ENCODE measurements around the gene APMAP. TPM values are rescaled to one million over a fixed set of nuclear protein-coding genes. Genes with fewer than 3 reads are reported as not detected.

Gene APMAP
- total RNA-seq, 1 donor from 2014 or later, result 48.8 TPM

DNA sequence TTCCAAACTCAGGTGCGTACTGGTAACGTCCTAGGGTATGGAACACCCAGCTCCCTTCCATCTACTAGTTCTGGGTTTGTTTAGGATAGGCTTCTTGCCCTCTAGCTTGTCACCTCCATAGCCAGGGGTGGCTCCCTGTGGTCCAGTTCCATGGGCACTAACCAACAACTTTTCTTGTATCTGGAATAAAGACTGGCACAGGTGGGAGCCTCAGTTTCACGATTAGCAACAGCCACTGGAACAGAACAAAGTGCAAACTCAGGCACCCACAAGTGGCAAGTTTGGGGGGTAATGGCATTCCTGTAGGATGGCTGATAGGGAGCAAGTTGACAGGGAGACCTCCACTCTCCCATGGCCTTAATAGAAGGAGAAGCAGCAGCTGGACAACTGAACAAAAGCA, 5.6 kb upstream of the APMAP start:
- Mint-ChIP-seq H3K9me3 (no peaks in the 10 kb centered on the region), H3K4me1 (ENCODE audit: low read depth) (peaks cover 19% of the 10 kb centered on the region), H3K27ac (no peak overlapping the region), H3K4me3 (ENCODE audit: low read depth) (no peak overlapping the region), H3K27me3 (ENCODE audit: low read depth) (peaks cover 32% of the 10 kb centered on the region), H3K36me3 (ENCODE audit: low read depth) (no peaks in the 10 kb centered on the region)
- intact Hi-C loops (cut with micrococcal nuclease), result loop anchor here (10.0 kb wide), 1 partner anchor 297 kb away; no protein-coding TSS in a partner anchor
- DNase-seq (ENCODE audit: low spot score), result no peak

DNA sequence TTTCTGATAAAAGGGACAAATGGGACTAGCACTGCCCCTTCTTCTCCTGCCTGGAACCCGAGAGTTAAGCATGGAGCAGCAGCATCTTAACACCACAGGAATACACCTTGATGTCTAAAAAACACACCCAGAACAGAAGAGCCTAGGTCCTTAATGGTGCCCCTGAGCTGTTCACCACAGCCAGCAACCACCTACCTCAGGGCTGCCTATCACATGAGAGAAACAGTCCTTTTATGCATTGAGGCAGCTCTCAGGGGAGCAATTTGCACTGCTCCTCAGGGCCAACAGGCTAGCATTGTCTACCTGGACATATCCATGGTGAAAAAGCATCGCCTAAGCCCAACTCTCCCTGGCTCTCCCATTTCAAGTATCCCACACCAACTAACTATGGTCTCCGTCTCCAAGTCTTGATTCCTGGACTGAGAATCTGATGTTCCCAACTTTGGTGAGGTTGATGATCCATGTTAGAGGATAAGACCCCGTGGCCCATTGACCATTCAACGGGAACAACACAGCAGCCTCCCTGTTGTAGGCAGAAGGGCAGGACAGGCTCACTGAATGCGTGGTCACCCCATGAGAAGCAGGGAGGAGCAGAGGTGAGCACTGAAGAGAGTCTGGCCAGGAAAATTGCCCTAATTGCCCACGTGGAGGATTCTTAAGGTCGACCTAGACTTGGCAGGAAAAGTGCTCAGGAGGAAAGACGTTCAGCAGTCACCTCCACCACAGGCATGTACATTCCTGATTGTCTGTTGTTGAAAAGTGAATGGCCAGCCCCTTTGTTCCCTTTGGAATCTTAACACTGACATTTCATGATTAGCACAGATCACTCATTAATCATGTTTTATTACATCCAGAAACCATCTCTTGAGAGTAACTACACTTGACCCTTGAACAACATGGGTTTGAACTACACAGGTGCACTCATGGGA, 4.2 kb upstream of the APMAP start:
- intact Hi-C loops (cut with micrococcal nuclease), result loop anchor here (10.0 kb wide), 1 partner anchor 298 kb away; no protein-coding TSS in a partner anchor
- Mint-ChIP-seq H3K27me3 (ENCODE audit: low read depth) (peaks cover 32% of the 10 kb centered on the region), H3K9me3 (no peaks in the 10 kb centered on the region), H3K36me3 (ENCODE audit: low read depth) (peaks cover 3% of the 10 kb centered on the region), H3K4me3 (ENCODE audit: low read depth) (no peak overlapping the region), H3K27ac (no peak overlapping the region), H3K4me1 (ENCODE audit: low read depth) (peaks cover 23% of the 10 kb centered on the region)
- DNase-seq (ENCODE audit: low spot score), result no peak

DNA sequence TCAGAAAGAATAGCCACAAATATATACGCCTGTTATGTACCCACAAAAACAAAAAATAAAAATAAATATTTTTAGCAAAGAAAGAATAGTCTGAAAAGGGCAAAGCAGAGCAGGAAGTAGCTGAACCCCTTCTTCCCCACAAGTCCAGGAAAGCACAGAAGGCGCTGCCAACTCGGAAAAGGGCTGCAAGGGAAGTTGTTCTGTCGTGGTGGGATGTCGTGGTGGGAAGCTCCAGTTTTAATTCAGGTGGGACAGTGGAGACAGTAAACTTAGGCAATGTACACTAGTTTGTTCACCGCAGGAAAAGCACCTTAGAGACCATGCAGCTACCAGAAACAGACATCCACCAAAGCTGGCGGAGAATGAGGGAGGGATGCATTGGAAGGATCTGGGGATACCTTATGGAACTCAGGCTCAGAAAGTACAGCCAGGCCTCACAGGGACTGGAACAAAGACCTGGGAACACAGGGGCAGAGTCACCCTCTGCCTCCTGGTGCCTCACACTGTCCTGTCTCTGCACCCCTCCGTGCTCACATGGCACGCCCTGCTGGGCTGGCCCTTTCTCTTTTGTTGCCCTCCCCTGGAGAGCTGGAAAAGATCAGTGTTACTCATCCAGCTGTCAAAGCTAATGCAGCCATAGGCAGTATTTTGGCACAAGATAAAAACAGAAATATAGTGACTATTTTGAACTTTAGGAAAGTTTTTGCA, 3.3 kb upstream of the APMAP start:
- H3K4me1 Mint-ChIP-seq (ENCODE audit: low read depth), result peaks cover 32% of the 10 kb centered on the region
- peaks cover 32% of the 10 kb centered on the region for H3K27me3 Mint-ChIP-seq (ENCODE audit: low read depth)
- peaks cover 8% of the 10 kb centered on the region for H3K36me3 Mint-ChIP-seq (ENCODE audit: low read depth)
- H3K27ac Mint-ChIP-seq, result no peak overlapping the region
- no peak overlapping the region for H3K4me3 Mint-ChIP-seq (ENCODE audit: low read depth)
- intact Hi-C loops (cut with micrococcal nuclease), result loop anchor here (1.0 to 10.0 kb wide), 3 partner anchors 69 to 299 kb away; no protein-coding TSS in a partner anchor
- DNase-seq (ENCODE audit: low spot score), result no peak
- H3K9me3 Mint-ChIP-seq, result no peaks in the 10 kb centered on the region

DNA sequence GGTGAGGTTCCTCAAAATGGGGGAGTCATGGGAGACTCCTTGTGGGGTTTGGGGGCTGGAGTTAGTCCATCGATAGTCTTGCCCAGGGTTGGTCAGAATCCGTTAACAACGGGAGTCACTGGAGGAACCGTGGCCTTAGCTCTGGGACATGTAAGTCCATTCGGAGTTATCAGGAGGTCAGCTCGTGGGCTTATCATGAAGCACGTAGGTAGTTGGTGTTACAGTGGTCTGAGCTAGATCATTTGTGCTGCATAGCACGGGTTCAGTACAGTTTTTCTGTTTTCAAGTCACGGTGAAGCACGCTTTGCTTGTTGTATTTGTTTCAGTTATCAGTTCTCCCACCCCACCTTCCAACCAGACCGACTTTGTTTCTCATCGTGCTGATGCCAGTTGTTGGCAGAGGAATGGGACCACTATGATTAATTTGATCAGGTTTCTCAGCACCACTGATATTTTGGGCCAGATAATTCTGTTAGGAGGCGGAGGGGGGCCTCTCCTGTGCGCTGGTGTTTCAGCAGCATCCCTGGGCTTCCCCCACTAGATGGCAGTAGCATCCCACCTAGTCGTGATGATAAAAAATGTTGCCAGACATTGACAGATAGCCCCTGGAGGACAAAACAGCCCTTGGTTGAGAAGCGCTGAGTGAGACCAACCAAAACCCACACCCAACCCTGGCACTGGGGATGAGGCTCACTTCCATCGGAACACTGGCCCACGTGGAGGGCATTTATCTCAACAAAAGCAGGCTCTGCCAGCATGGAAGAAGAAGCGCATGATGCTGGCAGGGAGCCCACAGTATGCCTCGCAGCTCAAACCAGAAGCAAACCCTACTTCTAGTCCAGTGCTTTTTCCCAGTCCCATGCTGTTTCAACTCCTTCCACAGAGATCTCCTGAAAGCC, 2.2 kb upstream of the APMAP start:
- Mint-ChIP-seq H3K27me3 (ENCODE audit: low read depth) (peaks cover 28% of the 10 kb centered on the region), H3K4me1 (ENCODE audit: low read depth) (peaks cover 39% of the 10 kb centered on the region), H3K9me3 (no peaks in the 10 kb centered on the region), H3K4me3 (ENCODE audit: low read depth) (no peak overlapping the region), H3K36me3 (ENCODE audit: low read depth) (peaks cover 17% of the 10 kb centered on the region), H3K27ac (no peak overlapping the region)
- peak; percentile 71 for DNase-seq (ENCODE audit: low spot score)
- intact Hi-C loops (cut with micrococcal nuclease), result loop anchor here (1.0 to 10.0 kb wide), 7 partner anchors 71 to 628 kb away; partner anchors contain the start of genes ENTPD6, GINS1, NANP and PYGB

DNA sequence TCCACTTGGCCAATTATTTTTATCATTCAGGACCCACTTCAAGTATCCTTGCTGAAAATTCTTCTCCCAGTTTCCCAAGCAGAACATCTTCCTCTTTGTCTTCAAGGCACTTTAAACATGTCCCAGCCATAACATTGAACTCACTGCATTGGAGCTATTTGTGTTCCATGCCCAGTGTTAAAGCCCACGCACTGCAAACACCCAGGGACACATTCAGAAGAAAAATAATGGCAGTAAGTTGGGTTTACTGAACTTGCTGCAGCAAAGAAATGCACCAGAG, 1.6 kb upstream of the APMAP start:
- H3K4me1 Mint-ChIP-seq (ENCODE audit: low read depth), result peaks cover 42% of the 10 kb centered on the region
- H3K9me3 Mint-ChIP-seq, result no peaks in the 10 kb centered on the region
- peak overlapping the region; percentile 18 for H3K27ac Mint-ChIP-seq
- H3K4me3 Mint-ChIP-seq (ENCODE audit: low read depth), result peak overlapping the region; percentile 62
- intact Hi-C loops (cut with micrococcal nuclease), result loop anchor here (5.0 to 10.0 kb wide), 5 partner anchors 203 to 628 kb away; partner anchors contain the start of genes ENTPD6, GINS1, NANP and PYGB
- H3K27me3 Mint-ChIP-seq (ENCODE audit: low read depth), result peaks cover 28% of the 10 kb centered on the region
- H3K36me3 Mint-ChIP-seq (ENCODE audit: low read depth), result peaks cover 20% of the 10 kb centered on the region
- no peak for DNase-seq (ENCODE audit: low spot score)

DNA sequence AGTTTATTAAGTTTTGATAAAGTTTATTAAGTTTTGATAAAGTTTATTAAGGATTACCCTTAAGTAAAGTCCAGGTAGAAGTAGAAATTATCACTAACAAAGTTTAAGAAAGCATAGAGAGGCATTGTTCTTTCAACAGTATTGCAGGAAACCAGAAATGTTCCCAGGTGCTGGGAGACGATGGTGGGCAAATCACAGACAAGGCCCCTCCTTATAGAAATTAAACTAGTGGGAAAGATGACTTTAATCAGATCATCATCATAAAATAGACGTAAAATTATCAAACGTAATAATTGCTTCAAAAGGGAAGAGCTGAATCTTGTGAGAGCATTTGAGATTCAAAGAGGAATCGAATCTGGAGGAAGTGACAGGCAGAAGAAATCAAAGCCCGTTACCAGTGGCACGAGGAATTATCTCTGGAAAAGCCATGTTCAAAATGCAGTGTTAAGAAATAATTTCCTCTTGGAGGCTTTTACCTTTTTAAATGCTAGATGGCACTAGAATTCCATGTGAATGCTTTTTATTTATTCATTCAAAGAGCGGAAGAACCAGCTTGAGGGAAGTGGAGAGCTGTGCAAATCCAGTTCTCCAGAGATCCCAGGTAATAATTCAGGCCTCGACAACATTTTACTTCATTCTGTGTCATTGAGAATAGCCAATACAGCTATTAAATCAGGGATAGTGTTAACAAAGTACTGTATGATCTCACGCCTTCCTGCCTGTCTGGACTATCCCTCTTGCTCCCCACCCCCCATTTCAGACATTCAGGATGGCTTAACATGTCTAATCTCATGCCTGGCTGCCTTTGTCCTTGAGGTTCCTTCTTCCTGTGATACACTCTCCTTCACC, 1.0 kb upstream of the APMAP start:
- peaks cover 25% of the 10 kb centered on the region for H3K27me3 Mint-ChIP-seq (ENCODE audit: low read depth)
- H3K9me3 Mint-ChIP-seq, result no peaks in the 10 kb centered on the region
- DNase-seq (ENCODE audit: low spot score), result no peak
- H3K4me1 Mint-ChIP-seq (ENCODE audit: low read depth), result peaks cover 48% of the 10 kb centered on the region
- H3K4me3 Mint-ChIP-seq (ENCODE audit: low read depth), result peak overlapping the region; percentile 62
- H3K27ac Mint-ChIP-seq, result peak overlapping the region; percentile 85
- peaks cover 26% of the 10 kb centered on the region for H3K36me3 Mint-ChIP-seq (ENCODE audit: low read depth)
- intact Hi-C loops (cut with micrococcal nuclease), result loop anchor here (5.0 to 10.0 kb wide), 5 partner anchors 204 to 629 kb away; partner anchors contain the start of genes ENTPD6, GINS1, NANP and PYGB

DNA sequence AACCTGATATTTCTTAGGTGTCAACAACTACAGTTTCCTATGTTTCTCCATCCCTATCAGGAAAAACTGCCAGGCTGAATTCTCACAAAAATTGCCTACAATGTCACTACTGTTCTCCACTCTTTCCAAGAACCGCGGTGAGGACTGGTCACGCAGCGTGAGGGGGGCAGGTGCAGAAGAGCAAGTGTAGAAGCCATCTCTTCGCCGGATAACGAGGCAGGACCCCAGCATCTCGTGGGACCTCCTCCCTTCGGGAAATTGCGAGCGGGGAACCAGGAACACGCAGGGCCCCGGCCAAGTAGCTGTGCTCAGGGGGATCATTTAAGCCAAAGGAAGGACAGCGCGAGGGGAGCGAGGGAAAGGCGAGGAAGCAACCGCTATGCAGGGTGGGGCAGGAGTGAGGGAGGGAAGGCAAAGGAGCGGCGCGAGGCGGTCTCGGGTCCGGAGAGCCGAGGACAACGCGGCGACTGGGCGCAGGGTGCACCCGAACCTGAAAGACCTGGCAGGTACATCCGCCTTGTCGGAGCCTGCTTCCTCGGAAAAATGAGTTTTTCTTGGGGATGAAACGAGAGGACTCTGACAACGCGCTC, 559 bp downstream of the APMAP start:
- intact Hi-C loops (cut with micrococcal nuclease), result loop anchor here (1.0 to 10.0 kb wide), 8 partner anchors 43 to 630 kb away; partner anchors contain the start of genes ABHD12, ACSS1, CST7 and ENTPD6
- peaks cover 36% of the 10 kb centered on the region for H3K36me3 Mint-ChIP-seq (ENCODE audit: low read depth)
- DNase-seq (ENCODE audit: low spot score), result no peak
- peaks cover 12% of the 10 kb centered on the region for H3K27me3 Mint-ChIP-seq (ENCODE audit: low read depth)
- peaks cover 60% of the 10 kb centered on the region for H3K4me1 Mint-ChIP-seq (ENCODE audit: low read depth)
- H3K9me3 Mint-ChIP-seq, result no peaks in the 10 kb centered on the region
- peak overlapping the region; percentile 85 for H3K27ac Mint-ChIP-seq
- H3K4me3 Mint-ChIP-seq (ENCODE audit: low read depth), result peak overlapping the region; percentile 97

DNA sequence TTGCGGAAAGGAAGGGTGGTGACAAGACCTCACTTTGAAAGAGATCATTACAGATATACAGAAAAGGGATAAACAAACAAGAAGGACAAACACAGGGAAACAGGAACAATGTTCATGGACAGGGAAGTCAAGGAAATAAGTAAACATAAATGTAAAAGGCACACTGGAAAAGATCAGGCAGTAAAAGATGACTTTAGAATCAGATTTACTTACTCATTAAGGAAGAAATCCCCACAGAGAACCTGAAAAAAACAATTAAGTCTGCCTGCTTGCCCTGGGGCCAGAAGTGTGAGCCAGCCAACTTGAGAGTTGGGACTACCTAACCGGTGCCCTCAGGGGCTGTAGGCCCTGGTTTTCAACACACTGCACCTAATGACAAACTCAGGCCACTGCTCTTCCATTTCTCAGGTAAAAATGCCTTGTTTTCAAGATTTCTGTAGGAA, 1.7 kb downstream of the APMAP start:
- Mint-ChIP-seq H3K27ac (no peak overlapping the region), H3K9me3 (no peaks in the 10 kb centered on the region), H3K27me3 (ENCODE audit: low read depth) (peaks cover 5% of the 10 kb centered on the region), H3K4me1 (ENCODE audit: low read depth) (peaks cover 62% of the 10 kb centered on the region), H3K4me3 (ENCODE audit: low read depth) (peak overlapping the region; percentile 97), H3K36me3 (ENCODE audit: low read depth) (peaks cover 40% of the 10 kb centered on the region)
- no peak for DNase-seq (ENCODE audit: low spot score)
- intact Hi-C loops (cut with micrococcal nuclease), result loop anchor here (2.0 to 10.0 kb wide), 6 partner anchors 42 to 631 kb away; partner anchors contain the start of genes CST7, ENTPD6, GINS1 and NANP

DNA sequence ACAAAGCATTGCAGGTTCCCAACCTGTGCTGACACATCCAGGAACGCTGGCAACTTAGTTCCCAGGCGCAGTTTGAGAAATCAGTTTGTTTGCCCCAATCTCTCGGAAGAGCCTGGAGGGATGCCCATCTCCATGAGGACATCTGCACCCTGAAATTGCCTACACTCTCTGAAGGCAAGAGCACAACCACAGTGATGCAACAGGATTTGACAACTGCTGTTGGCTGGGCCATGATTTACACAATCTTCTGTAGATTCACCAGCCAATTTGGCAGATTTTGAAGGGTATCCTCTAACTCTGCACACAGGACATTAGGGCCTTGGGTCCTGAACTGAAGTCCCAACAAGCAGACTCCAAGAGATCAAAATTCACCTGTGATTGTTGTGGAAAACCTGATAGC, 3.4 kb downstream of the APMAP start:
- Mint-ChIP-seq H3K4me3 (ENCODE audit: low read depth) (no peak overlapping the region), H3K27me3 (ENCODE audit: low read depth) (no peaks in the 10 kb centered on the region), H3K9me3 (no peaks in the 10 kb centered on the region), H3K36me3 (ENCODE audit: low read depth) (peaks cover 45% of the 10 kb centered on the region), H3K27ac (no peak overlapping the region), H3K4me1 (ENCODE audit: low read depth) (peaks cover 63% of the 10 kb centered on the region)
- no peak for DNase-seq (ENCODE audit: low spot score)
- intact Hi-C loops (cut with micrococcal nuclease), result no loop called here

DNA sequence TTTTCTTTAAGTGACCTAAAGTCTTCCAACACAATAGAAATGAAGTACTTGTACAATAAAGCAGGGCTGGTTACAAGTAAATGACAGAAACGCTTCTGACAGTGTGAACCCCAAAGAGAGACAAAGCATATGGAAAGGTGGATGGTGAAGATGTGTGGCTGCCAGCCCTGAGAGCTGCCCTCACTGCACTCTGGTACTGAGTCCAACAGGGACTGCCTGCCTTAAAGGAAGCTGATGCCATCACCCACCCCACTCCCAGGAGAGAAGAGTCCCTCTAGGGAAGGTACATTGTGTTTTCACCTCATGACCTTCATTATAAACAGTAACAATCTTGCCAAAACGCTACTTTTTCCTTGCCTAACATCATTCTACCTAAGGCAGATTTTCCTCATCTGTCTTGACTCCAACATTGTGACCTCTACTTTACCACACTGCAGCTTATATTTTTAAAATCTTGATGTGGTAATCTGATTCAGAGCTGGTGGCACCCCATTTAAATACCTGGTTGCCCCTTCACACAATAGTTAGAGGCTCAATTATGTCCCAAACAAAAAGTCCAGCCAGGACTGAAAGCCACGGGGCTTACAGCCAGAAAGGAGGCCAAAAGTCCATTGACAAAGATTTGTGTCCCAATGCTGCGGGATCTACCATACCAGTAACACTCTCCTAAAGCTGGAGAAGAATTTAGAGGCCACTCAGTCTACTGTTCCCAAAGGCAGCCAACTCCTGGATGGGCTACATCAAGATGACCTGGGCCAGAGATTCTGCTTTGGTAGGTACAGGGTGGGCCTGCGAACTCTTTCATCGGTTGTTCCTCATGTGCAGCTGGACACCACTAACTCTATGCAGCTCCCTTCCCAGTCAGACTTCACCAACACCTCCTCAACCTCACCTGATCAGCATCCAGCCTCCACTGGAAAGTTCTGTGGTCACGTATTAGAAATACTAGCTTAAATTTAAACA, 4.4 kb downstream of the APMAP start:
- Mint-ChIP-seq H3K27ac (no peak overlapping the region), H3K4me3 (ENCODE audit: low read depth) (no peak overlapping the region)

More for the DNA sequence above, 4.4 kb downstream of the APMAP start:
- no peak for DNase-seq (ENCODE audit: low spot score)
- Mint-ChIP-seq H3K9me3 (no peaks in the 10 kb centered on the region), H3K36me3 (ENCODE audit: low read depth) (peaks cover 55% of the 10 kb centered on the region), H3K27me3 (ENCODE audit: low read depth) (no peaks in the 10 kb centered on the region), H3K4me1 (ENCODE audit: low read depth) (peaks cover 55% of the 10 kb centered on the region)
- intact Hi-C loops (cut with micrococcal nuclease), result no loop called here

Data from activated T-helper 2 cell treated with anti-CD3 and anti-CD28 coated beads, Interferon-gamma antibody, Interleukin-2, Interleukin-4, amounts not matched to agents 10 μg/mL and 5 μg/mL and 100 μg/mL, durations not matched to agents 14 hours and 24 hours and 36 hours (primary cell).